ENCODE results near the gene SLC38A8. TPM values are rescaled to one million over a fixed set of nuclear protein-coding genes. Genes with fewer than 3 reads are reported as not detected.
A peak's percentile ranks its signal among the peaks of the same experiment; 100 is the strongest.

The SLC38A8 gene
- not detected in 2 replicates for total RNA-seq (2014; rRNA removed; shearing (Covaris generic))

DNA sequence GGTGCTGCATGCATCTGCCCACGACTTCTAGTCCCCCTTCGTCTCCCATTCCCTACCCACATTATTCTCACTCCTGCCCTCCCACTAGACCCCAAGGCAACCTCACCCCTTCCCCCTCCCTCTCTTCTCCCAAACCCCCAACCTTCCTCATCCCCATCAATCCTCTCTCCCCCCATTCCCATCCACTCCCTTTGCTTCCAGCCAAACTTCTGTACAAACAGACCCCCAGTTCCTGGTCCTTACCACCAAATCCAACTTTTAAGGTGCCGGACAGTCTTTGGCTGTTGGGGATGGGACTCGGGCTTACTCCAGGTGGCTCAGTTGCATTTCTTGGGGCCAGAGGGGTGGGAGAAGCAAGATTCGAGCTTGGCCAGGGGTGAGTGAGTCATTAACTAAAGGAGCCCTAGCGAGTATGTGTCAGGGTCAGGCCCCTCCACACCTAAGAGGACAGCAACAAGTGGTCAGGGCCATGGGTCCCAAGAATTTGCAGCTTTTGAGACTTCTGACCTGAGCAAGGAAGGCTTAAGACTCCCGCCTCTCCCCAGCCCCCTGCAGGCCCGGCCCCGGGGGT lies at the start of gene SLC38A8:
Gene SLC38A8, minus strand, starts transcription at position 488 of the 571 bp plus-strand sequence. CDS start 638 bp downstream, outside the sequence.
- Histone ChIP-seq H3K4me1 (peaks cover 9% of the 10 kb centered on the region), H3K4me3 (no peak within 1 kb of the TSS), H3K27ac (no peak within 1 kb of the TSS), H3K36me3 (no peaks in the 10 kb centered on the region), H3K27me3 (peaks cover 13% of the 10 kb centered on the region; the same call in 1 of the 2 replicates), H3K9me3 (replicated peaks) (no peaks in the 10 kb centered on the region)
- no peak for DNase-seq

- DNase-seq = no peak
- H3K36me3 ChIP-seq = no peaks in the 10 kb centered on the region; the same call in 1 of the 2 replicates
- H3K9me3 ChIP-seq (replicated peaks) = no peaks in the 10 kb centered on the region
- no peak overlapping the region for H3K27ac ChIP-seq
- H3K4me3 ChIP-seq = no peak overlapping the region
- H3K27me3 ChIP-seq = no peaks in the 10 kb centered on the region
- H3K4me1 ChIP-seq = no peaks in the 10 kb centered on the region
Measured at GRCh38 chr16:84091460-84091859, 48.9 kb upstream of the SLC38A8 start.

GRCh38 chr16:84090211-84090610 lies 47.6 kb upstream of the SLC38A8 start:
- no peak overlapping the region for H3K27ac ChIP-seq
- DNase-seq = no peak
- no peak overlapping the region for H3K4me3 ChIP-seq

GRCh38 chr16:84088695-84089395 lies 46.2 kb upstream of the SLC38A8 start:
- no peak for DNase-seq
- no peaks in the 10 kb centered on the region for H3K9me3 ChIP-seq (replicated peaks)
- H3K27ac ChIP-seq = no peak overlapping the region
- H3K4me1 ChIP-seq = no peaks in the 10 kb centered on the region
- H3K27me3 ChIP-seq = no peaks in the 10 kb centered on the region
- peaks cover 5% of the 10 kb centered on the region; the same call in 1 of the 2 replicates for H3K36me3 ChIP-seq
- H3K4me3 ChIP-seq = no peak overlapping the region

More at GRCh38 chr16:84090211-84090610, 47.6 kb upstream of the SLC38A8 start:
- Histone ChIP-seq H3K9me3 (replicated peaks) (no peaks in the 10 kb centered on the region), H3K27me3 (no peaks in the 10 kb centered on the region), H3K4me1 (no peaks in the 10 kb centered on the region), H3K36me3 (no peaks in the 10 kb centered on the region; the same call in 1 of the 2 replicates)

DNA sequence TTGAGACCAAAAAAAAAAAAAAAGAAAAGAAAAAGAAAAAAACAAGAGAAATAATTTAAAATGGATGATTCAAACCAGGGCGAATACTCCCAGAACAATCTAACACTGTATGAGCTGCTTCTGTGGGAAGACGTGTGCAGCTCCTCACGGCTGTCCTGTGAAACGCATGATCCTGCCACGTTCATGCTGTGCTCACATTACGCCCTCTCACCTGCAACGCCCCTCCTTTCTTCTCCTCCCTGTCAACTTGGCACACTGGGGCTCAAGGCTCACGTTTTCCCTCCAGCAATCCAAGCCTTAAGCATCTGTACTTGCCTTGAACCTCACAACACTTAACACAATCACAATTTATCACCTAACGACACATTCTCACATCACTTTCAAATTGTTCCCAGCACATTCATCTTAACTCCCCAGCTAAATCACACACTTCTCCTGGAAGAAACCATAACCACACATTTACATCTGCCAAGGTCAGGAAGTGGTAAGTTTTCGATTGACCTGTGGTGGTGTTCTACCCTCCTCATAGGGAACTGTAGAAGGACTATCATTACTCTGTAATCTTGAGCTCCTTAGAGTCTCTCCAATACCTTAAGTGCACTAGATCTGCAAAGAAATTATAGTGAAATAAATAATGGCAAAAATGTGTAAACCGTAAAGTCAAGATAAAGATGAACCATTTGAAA lies 45.0 kb upstream of the SLC38A8 start:
- Histone ChIP-seq H3K4me3 (no peak overlapping the region), H3K9me3 (replicated peaks) (no peaks in the 10 kb centered on the region), H3K27me3 (no peaks in the 10 kb centered on the region), H3K36me3 (peaks cover 7% of the 10 kb centered on the region; the same call in 1 of the 2 replicates), H3K27ac (no peak overlapping the region), H3K4me1 (no peaks in the 10 kb centered on the region)
- DNase-seq = no peak

DNA sequence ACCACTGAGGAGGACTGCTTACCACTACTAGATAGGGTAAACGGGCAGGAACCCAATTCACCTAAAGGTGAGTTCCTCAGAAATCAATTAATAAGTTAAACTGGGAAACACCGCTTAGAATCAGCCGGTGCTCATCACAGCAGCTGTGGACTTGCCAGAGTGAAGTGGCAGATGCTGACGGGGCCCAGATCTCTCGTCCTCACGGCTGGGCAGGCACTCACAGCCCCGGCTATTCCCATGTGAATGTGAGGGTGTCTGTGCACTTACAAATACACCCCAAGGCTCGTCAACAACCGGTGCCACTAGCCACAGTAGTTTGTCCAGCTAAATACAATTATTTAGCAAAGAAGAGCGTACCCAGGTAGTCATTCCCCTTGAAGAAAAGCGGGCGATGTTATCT lies 44.4 kb upstream of the SLC38A8 start:
- no peaks in the 10 kb centered on the region for H3K27me3 ChIP-seq
- H3K4me3 ChIP-seq = no peak overlapping the region
- no peak overlapping the region for H3K27ac ChIP-seq
- H3K9me3 ChIP-seq (replicated peaks) = no peaks in the 10 kb centered on the region
- H3K4me1 ChIP-seq = no peaks in the 10 kb centered on the region
- no peak for DNase-seq
- peaks cover 7% of the 10 kb centered on the region; the same call in 1 of the 2 replicates for H3K36me3 ChIP-seq

DNA sequence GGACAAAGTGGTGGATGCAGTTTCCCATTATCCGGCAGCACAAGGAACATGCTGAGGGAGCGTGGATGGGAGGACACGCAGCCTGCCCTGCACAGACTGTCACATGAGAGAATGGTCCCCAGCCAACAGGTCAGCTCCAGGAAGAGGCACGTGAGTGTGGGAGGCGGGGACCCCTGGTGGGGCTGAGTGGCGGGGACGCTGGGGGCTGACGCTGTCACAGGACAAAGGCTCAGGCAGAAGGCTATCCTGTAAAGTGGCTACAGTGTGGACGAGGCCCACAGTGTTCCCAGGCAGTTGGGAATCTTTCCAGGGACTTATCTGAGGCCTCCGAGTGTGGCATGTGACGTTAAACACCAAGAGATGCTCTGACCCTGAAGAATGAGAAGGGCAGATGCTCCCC lies 43.7 kb upstream of the SLC38A8 start:
- H3K27ac ChIP-seq = no peak overlapping the region
- peaks cover 7% of the 10 kb centered on the region; the same call in 1 of the 2 replicates for H3K36me3 ChIP-seq
- no peaks in the 10 kb centered on the region for H3K9me3 ChIP-seq (replicated peaks)
- no peaks in the 10 kb centered on the region for H3K4me1 ChIP-seq
- no peak overlapping the region for H3K4me3 ChIP-seq
- no peaks in the 10 kb centered on the region for H3K27me3 ChIP-seq
- no peak for DNase-seq

GRCh38 chr16:84085773-84086172 lies 43.2 kb upstream of the SLC38A8 start:
- Histone ChIP-seq H3K36me3 (peaks cover 7% of the 10 kb centered on the region; the same call in 1 of the 2 replicates), H3K4me1 (no peaks in the 10 kb centered on the region), H3K27ac (no peak overlapping the region), H3K27me3 (no peaks in the 10 kb centered on the region), H3K9me3 (replicated peaks) (no peaks in the 10 kb centered on the region), H3K4me3 (no peak overlapping the region)
- no peak for DNase-seq

GRCh38 chr16:84085271-84085667 lies 42.7 kb upstream of the SLC38A8 start:
- Histone ChIP-seq H3K27me3 (no peaks in the 10 kb centered on the region), H3K36me3 (peaks cover 7% of the 10 kb centered on the region; the same call in 1 of the 2 replicates), H3K4me1 (no peaks in the 10 kb centered on the region), H3K9me3 (replicated peaks) (no peaks in the 10 kb centered on the region), H3K4me3 (no peak overlapping the region), H3K27ac (no peak overlapping the region)
- DNase-seq = no peak

DNA sequence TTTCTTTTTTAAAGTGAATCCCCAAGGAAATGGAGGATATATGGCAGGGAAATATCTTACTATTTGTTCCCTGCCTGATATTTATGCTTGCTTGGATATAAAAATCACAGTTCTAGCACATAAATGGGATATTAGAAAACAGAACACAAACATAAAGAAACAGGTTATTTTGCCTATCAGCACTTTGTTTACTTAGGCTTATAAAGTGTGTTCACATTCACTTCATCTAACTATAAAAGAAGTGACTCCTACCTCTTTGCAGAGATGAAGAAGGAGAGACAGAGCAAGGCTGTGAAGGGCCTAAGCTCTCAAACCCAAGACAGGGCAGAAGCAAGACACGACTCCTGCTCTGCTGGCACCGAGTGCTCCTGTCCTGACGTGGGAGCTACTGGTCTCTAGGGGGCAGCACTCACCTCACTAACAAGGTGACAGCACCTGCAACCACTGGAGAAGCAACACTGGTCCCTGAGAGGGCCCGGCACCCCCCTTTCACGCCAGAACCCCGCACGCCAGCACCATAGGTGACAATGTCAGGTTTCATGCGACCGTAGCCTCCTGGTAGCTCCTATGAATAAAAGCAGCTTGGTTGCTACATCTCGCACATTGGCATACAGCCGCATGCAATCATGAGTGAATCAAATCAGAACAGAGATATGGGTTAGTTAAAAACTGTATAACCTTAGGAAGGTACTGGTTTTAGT lies 42.1 kb upstream of the SLC38A8 start:
- Histone ChIP-seq H3K36me3 (peaks cover 8% of the 10 kb centered on the region; the same call in 1 of the 2 replicates), H3K27ac (no peak overlapping the region), H3K27me3 (no peaks in the 10 kb centered on the region), H3K4me1 (no peaks in the 10 kb centered on the region), H3K9me3 (replicated peaks) (no peaks in the 10 kb centered on the region), H3K4me3 (no peak overlapping the region)
- DNase-seq = peak; percentile 49 to 64

- Histone ChIP-seq H3K4me1 (no peaks in the 10 kb centered on the region), H3K4me3 (no peak overlapping the region), H3K9me3 (replicated peaks) (no peaks in the 10 kb centered on the region), H3K27ac (no peak overlapping the region), H3K36me3 (peaks cover 9% of the 10 kb centered on the region; the same call in 1 of the 2 replicates), H3K27me3 (no peaks in the 10 kb centered on the region)
- DNase-seq = no peak
Measured at GRCh38 chr16:84082835-84083569, 40.4 kb upstream of the SLC38A8 start.

DNA sequence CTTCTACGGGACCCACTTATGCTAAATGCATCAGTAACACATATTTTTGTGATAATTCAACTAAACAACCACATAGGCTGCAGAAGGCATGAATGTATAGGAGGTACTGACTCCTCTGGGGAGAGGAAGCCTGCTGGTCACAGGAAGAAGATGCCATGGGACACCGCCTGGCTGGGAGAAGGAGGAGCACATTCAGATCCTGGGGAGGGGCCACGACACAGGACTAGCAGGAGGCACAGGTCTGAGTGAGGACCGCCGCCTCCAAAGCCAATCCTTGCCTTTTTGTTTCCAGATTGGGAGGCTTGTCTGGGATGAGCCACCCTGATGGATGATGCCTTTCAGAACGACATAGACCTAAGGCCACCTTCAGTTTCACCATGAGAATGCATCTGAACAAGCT lies 39.5 kb upstream of the SLC38A8 start:
- no peak for DNase-seq
- Histone ChIP-seq H3K36me3 (peaks cover 9% of the 10 kb centered on the region; the same call in 1 of the 2 replicates), H3K9me3 (replicated peaks) (no peaks in the 10 kb centered on the region), H3K27me3 (no peaks in the 10 kb centered on the region), H3K4me1 (no peaks in the 10 kb centered on the region), H3K27ac (no peak overlapping the region), H3K4me3 (no peak overlapping the region)

DNA sequence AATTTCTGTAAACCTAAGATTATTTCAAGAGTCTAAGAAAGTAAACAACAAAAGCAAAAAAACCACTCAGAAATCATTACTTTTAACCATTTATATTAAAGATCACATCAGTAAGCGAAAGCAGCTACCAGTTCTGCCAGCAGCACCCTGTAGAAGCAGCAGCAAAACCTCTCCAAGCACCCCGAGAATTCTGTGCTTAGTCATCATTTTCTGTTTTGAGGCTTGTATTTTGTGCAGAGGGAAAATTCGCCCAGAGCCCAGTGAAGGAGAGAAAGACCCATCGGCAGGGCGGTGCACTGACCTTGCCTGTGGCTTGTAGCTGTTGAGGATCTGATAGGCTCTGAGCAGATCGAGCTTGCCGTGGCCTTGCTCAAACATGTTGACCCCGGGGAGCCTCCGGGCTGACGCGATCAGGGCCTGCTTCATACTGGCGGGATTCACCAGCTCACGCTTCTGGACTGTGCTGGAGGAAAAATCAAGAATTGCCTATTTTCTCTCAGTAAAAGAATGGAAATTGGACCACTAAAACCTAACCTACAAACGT lies 38.9 kb upstream of the SLC38A8 start:
- Histone ChIP-seq H3K27me3 (no peaks in the 10 kb centered on the region), H3K36me3 (peaks cover 9% of the 10 kb centered on the region; the same call in 1 of the 2 replicates), H3K4me1 (no peaks in the 10 kb centered on the region), H3K9me3 (replicated peaks) (no peaks in the 10 kb centered on the region), H3K4me3 (no peak overlapping the region), H3K27ac (no peak overlapping the region)
- no peak for DNase-seq

DNA sequence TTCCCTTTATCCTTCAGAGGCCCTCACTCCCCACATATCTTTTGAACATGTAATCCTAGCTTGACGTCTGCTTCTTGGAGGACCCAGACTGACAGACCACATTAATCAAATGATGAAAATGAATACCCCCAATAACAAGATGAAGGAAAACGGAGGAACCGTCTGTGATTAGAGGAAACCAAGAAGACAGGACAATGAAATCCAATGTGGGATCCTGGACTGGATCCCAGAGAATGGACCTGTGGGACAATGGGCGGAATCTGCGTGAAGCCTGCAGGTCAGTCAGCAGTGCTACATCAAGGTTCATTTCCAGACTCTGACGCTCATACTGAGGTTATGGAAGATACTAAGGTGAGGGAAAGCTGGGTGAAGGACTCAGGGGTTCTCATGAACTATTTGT lies 38.2 kb upstream of the SLC38A8 start:
- no peak overlapping the region for H3K4me3 ChIP-seq
- no peak for DNase-seq
- no peak overlapping the region for H3K27ac ChIP-seq
- H3K36me3 ChIP-seq = peaks cover 9% of the 10 kb centered on the region; the same call in 1 of the 2 replicates
- no peaks in the 10 kb centered on the region for H3K9me3 ChIP-seq (replicated peaks)
- H3K4me1 ChIP-seq = no peaks in the 10 kb centered on the region
- H3K27me3 ChIP-seq = no peaks in the 10 kb centered on the region
